ENCODE results near the gene SYT6.
"Not testable (repeated sequence)": the region's sequence is repeated elsewhere in the genome, so short reads cannot be mapped to it uniquely, and the experiment has no call there.

The SYT6 gene

DNA sequence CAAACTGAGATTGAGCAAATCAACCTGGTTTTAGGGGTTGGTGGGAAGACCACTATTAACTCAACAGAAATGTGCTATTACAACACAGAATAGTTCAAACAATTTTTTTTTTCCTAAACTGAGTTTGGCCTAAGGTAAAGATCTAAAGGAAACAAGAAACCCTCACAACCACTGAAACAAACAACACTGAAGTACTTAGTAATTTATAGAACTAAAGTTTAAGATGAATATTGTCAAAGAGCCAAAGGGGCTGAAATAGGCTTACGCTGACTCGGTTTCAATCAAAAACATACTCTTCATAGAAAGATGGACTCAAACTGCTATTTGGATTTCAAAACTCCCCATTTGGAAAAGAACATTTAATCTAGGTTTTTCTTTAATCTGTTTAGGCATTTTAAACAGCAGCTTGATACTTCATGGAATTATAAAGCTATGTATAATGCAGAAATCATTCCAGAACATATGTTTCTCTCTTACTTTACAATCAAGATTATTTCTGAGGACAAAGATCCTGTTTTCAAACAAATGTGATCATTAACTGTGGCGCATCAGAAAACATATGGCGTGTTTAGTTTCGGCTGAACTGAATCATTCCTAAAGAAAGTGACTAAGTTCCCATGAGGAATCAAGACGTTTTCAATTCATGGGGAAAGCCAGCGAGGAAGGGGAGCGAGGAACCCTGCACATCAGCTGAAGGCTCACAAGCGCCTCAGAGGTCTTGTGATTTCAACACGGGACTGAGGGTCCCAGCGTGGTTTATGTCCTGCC, 62.7 kb downstream of the SYT6 start:
- DNase-seq, result no peak

GRCh38 chr1:114089502-114090138, 64.0 kb downstream of the SYT6 start:
- no peak for DNase-seq

- no peak for DNase-seq
Observed at GRCh38 chr1:114088392-114089299, 65.0 kb downstream of the SYT6 start.

DNA sequence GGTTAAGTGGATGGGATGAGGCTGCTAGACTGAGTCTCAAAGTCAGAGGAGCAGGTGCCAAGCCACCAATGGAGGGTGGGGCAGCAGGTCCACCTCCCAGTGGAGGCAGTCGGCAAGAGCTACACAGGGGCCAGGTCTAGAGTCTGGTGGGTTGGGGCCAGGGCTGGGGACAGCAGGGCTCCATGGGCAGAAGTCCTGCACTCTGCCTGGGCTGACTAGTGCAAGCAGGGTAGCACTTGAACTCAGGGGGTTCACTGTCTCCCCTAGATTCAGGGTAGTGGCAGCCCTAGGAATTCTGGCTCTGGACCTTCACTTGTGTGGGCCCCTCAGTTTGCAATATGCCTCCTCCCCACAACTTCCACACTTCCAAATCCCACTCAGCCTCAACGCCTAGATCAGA, 66.2 kb downstream of the SYT6 start:
- no peak for DNase-seq

GRCh38 chr1:114086601-114087368, 66.9 kb downstream of the SYT6 start:
- DNase-seq, result no peak

GRCh38 chr1:114082867-114083585, 70.6 kb downstream of the SYT6 start:
- DNase-seq, result no peak

GRCh38 chr1:114082304-114082630, 71.4 kb downstream of the SYT6 start:
- no peak for DNase-seq

DNA sequence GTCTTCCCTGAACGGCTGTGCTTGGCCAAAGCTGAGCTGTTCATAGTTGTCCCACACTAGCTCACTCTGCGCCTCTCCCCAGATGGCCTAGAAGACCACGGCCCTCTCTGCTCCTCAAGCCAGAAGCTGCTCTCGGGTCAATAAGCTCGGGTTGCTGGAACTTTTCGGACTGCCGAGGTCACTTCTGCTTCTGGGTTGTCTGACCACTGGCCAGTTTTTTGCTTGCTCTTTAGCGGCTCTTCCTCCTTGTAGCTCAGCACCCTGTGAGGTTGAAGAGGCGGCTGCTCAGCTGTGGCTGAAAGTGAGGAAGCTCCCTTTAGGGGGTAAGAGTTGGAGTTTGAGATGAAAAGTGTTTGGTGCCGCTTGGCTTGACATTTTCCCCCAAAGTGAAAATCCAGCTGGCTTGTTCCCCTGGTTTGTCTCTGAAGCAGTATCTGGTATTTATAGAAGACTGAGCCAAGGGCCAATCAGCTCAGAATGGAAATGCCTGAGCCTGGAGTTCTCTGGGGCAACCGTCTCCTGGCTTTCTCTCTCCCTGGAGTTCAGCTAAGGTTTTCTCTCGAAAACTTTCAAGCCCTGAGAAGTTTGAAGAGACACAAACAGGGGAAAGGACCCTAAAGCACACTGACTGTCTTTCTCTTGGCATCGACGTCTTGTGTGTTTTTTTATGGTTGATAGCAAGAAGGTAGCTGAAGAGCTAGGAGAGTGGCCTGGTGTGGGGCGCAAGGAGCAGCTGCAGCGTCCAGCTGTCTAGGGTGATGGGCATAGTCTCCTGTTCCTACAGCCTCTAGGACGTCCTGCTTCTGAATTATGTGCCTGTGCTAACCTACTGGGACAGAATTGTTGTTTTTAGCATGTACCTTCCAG, 72.0 kb downstream of the SYT6 start:
- no peak for DNase-seq

- no peak for DNase-seq
Observed at GRCh38 chr1:114080511-114081436, 72.9 kb downstream of the SYT6 start.

DNA sequence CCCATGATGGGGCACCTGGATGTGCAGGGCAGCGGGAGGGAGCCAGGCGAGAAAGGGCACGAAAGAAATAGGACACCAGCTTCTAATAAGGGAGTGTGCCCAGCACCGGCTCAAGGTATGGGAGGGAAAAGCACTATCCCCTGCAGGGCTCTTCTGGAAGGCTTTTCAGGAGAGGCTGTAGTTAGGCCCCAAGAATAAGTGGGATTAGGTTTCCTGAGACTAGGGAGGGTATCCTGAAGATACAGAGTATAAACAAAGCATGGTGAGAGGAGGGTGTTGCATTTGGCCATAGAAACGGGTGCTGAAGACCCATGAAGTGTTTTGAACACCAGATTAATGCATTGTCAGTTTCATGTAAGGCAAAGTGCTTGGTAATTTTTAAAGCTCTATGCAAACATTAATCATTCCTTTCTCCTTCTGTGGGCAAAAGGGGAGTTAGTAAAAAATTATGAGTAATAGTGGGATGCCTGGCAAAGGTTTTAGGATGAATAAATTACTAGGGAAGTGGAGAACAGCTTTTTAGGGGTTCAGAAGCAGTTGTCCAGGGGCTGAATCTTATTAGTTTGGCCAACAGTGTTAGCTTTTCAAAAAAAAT, 74.0 kb downstream of the SYT6 start:
- no peak for DNase-seq

- DNase-seq, result no peak
Observed at GRCh38 chr1:114078116-114078515, 75.6 kb downstream of the SYT6 start.

DNA sequence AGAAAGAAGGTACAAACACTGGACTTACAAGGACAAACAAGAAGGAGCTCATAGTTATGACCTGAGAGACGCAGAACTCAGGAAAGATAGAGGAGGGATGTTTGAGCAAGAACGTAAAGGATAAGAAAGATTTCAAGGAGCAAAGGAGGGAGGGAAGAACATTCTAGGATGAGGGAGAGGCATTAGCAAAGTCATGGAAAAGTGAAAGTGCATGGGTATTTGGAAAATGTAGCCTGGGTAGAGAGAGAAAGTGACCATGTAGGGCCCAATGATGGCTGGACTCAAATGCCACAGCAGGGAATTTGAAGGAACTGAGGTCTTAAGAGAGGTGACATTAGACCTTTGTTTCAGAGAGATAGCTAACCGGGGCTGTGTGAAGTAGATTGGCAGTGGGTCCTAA, 76.5 kb downstream of the SYT6 start:
- DNase-seq, result no peak

- no peak for DNase-seq
Observed at GRCh38 chr1:114076308-114076707, 77.4 kb downstream of the SYT6 start.

GRCh38 chr1:114075546-114076242, 78.0 kb downstream of the SYT6 start:
- no peak for DNase-seq

GRCh38 chr1:114075105-114075504, 78.6 kb downstream of the SYT6 start:
- no peak for DNase-seq

DNA sequence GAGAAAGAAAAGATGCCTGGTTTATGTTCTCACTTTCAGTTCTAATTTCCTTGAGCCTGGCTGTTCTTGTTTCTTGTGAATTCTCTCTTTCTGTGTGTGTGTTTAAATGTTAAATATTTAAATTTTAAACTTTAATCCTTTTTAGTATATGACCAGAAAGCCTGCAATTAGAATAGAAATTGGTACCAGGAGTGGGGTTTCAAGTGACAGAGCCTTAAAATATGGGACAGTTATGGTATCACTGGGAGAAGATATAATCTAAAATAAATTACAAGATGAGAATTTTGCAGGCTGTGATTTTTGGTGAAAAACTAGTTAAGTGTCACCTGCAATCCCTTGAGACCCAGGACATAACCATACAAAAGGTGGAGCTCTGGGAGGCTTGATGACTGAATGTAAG, 81.4 kb downstream of the SYT6 start:
- no peak for DNase-seq

DNA sequence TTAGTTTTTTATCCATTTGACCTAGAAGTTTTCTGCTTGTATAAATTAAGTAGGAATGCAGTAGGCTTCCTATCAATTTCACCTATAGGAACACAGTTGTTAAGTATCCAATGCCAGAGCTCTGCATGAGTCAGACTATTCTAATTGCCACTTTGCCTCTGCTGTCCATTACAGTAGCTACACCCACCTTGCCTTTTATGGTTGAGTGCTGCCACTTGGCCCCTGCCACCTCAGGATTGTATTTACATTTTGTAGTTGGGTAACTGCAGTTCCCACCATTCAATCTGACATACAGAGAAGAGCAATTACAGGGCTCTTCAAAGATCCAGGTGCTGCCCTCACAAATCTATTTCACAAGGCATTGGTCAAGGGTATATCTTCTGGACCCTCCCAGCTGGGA, 83.9 kb downstream of the SYT6 start:
- not testable (repeated sequence) for DNase-seq

- not testable (repeated sequence) for DNase-seq
Observed at GRCh38 chr1:114068684-114069083, 85.0 kb downstream of the SYT6 start.

DNA sequence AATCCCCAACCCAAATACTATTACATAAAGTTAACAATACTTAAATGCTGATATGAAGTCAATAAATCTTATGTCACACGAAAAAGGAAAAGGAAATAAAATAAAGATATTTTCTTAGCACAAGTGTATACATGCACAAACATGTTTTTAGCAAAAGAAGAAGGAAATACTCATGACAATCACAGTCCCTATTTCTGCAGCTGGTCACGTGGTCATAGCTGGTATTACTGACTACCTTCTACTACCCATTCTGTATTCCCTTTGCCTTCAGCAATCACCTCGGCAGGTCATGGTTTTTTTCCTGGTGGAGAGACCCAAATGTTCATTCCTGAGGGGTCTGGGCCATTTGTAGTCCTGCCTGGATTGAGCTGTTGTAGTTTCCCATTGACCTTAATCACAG, 88.0 kb downstream of the SYT6 start:
- DNase-seq, result not testable (repeated sequence)

Measured in central memory CD4-positive, alpha-beta T cell (primary cell).